ENCODE data around the gene WDR12. TPM values are rescaled to one million over a fixed set of nuclear protein-coding genes. Genes with fewer than 3 reads are reported as not detected.
"Not testable (repeated sequence)": the region's sequence is repeated elsewhere in the genome, so short reads cannot be mapped to it uniquely, and the experiment has no call there.

The WDR12 gene
- total RNA-seq, 1 donor from 2014 or later = 58.6 TPM

DNA sequence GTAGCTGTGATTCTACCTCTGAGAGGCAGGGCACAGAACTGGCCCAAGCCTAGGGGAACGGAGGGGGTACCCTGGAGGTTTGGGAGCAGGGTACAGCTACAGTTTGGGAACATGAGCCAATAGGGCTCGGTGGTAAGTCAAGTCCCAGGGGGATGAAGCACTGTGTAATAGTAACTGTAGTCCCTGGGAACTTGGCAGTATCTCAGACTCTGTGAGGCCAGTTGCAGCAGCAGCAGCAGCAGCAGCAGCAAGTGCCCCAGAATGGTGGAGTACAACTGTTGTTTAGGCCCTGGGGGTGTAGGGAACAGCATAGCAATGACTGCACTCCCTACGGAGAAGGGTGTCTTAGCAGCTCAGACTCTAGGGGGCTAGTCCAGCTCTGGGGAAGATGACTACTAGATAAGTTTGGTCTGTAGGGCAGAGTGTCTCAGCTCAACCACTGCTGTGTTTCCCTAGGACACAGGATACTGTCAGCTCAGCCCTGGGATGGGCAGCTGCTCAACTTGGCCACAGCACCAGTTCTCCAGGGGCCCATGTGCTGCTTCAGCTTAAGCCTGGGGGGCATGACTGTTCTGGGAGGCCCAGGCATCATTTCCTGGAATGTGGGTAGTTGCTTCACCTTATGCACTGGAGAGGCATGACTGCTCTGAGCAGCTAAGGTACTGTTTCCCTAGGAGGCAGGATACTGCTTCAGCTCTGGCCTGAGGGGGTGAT is 21.1 kb upstream of the WDR12 start:
- H3K9me3 Mint-ChIP-seq = peaks cover 7% of the 10 kb centered on the region
- H3K4me1 Mint-ChIP-seq = no peaks in the 10 kb centered on the region
- no peaks in the 10 kb centered on the region for H3K27me3 Mint-ChIP-seq (ENCODE audit: low read depth)

DNA sequence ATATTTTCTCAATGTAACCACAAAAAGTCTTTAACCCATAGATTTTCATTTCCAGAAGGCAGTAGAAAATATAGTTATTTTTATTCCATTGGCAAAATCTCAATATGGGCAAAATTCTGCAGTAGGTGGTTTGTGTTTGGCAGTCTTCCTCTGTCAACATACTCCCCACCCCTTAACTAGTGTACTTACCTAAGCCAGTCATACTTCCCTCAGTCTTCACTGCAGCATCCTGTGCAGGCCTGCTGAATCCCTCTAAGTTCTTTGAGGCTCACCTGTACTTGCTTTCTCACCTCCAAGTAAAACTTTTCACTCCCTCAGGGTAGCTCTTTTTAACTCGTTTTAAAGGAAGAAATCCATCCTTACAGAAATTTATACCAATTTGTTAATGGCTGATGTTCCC is 7.4 kb upstream of the WDR12 start:
- no peak overlapping the region for H3K4me3 Mint-ChIP-seq
- H3K9me3 Mint-ChIP-seq = peaks cover 7% of the 10 kb centered on the region
- no peaks in the 10 kb centered on the region for H3K27me3 Mint-ChIP-seq (ENCODE audit: low read depth)
- no peak for DNase-seq (ENCODE audit: low spot score in 2 of 2, unreplicated experiment in 2 of 2)
- TF ChIP-seq, protein P1, sequence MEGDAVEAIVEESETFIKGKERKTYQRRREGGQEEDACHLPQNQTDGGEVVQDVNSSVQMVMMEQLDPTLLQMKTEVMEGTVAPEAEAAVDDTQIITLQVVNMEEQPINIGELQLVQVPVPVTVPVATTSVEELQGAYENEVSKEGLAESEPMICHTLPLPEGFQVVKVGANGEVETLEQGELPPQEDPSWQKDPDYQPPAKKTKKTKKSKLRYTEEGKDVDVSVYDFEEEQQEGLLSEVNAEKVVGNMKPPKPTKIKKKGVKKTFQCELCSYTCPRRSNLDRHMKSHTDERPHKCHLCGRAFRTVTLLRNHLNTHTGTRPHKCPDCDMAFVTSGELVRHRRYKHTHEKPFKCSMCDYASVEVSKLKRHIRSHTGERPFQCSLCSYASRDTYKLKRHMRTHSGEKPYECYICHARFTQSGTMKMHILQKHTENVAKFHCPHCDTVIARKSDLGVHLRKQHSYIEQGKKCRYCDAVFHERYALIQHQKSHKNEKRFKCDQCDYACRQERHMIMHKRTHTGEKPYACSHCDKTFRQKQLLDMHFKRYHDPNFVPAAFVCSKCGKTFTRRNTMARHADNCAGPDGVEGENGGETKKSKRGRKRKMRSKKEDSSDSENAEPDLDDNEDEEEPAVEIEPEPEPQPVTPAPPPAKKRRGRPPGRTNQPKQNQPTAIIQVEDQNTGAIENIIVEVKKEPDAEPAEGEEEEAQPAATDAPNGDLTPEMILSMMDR (IDR thresholded peaks at IDR 0.05; ENCODE audit: unreplicated experiment) = no peak
- H3K4me1 Mint-ChIP-seq = no peaks in the 10 kb centered on the region
- peaks cover 15% of the 10 kb centered on the region for H3K36me3 Mint-ChIP-seq
- H3K27ac Mint-ChIP-seq = no peak overlapping the region

More for the DNA sequence above, 21.1 kb upstream of the WDR12 start:
- H3K4me3 Mint-ChIP-seq = no peak overlapping the region
- DNase-seq (ENCODE audit: low spot score in 2 of 2, unreplicated experiment in 2 of 2) = no peak
- no peak overlapping the region for H3K27ac Mint-ChIP-seq
- peaks cover 44% of the 10 kb centered on the region for H3K36me3 Mint-ChIP-seq
- TF ChIP-seq, protein P1 (IDR thresholded peaks at IDR 0.05; ENCODE audit: unreplicated experiment) = no peak

DNA sequence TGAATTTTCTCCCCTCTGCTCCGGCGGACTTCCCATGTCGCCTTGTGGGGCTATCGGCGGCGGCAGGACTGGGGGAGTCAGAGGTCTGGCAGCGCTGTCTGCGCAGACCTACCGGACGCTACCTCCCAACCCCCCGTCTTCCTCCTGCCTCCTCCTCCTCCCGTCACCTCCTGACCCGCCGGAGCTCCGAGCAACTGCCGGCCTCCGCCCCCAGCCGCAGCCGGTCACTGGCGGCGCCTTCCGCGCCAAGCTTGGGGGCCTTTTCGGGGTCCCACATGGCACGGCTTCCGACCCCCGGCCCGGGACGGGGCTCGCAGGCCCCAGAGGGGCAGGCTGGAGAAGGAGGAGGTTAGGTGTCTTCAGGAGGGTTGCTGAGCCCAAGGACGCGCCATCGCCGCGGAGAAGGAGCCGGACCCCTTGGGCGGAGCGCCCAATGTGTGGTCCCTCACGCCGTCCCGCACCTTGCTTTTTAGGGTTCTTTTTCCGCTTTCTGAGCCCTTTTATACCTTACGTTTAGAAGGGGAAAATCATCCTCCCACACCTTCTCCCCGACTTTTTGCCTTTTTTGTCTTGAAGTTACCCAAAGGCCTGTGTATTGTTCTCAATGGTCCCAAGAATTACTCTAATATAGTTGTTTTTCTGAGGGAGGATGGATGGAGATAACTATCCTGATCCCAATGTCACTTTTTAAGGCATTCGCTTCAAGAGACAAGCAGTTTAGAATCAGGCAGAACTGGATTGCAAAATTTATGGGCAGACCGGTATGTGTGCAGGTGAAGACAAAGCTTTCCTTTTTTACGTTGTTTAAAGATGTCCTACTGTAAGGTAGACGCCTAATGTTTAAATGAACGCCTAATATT is 1.1 kb upstream of the WDR12 start:
- peak overlapping the region; percentile 98 for H3K27ac Mint-ChIP-seq
- H3K9me3 Mint-ChIP-seq; H3K36me3 Mint-ChIP-seq; H3K27me3 Mint-ChIP-seq (ENCODE audit: low read depth): not testable (repeated sequence)
- peak overlapping the region; percentile 96 for H3K4me3 Mint-ChIP-seq
- peaks cover 20% of the 10 kb centered on the region for H3K4me1 Mint-ChIP-seq
- DNase-seq (ENCODE audit: low spot score in 2 of 2, unreplicated experiment in 2 of 2) = peak in 1 of 2 experiments; percentile 42

DNA sequence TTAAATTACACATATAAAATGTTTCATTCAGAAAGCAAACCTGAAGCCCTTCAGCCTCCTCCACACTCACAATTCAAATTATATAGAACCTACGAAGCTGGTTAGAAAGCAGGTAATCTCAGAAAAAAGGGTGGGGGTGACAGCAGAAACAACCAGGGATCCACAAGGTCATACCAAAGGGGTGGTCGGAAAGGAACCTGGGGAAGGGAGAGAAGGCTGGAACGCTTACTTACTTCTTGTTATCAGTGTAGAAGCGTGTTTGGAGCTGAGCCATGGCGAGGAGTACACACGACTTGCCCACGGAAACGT is 316 bp downstream of the WDR12 start:
- H3K36me3 Mint-ChIP-seq = peaks cover 4% of the 10 kb centered on the region
- peak overlapping the region; percentile 96 for H3K4me3 Mint-ChIP-seq
- no peaks in the 10 kb centered on the region for H3K9me3 Mint-ChIP-seq
- H3K27ac Mint-ChIP-seq = peak overlapping the region; percentile 98
- TF ChIP-seq, protein P1 (IDR thresholded peaks at IDR 0.05; ENCODE audit: unreplicated experiment) = no peak
- no peaks in the 10 kb centered on the region for H3K27me3 Mint-ChIP-seq (ENCODE audit: low read depth)
- DNase-seq (ENCODE audit: low spot score in 2 of 2, unreplicated experiment in 2 of 2) = no peak
- peaks cover 20% of the 10 kb centered on the region for H3K4me1 Mint-ChIP-seq

DNA sequence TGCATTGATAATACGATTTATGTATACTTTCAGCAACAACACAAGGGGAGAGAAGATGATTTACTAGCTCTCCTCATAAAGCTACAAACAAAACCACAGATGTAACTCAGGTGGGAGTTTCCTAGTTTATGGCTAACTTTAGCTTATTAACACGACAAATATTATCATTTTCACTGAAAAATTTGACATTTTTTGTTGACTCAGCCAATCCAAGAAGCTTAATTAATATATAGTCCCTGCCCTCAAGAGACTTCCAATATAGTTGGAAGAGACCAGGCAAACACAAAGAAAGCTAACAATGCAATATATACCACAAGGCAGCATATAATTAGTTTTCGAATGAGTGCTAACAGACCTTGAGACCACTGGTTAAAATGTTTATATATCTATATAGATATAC is 775 bp downstream of the WDR12 start:
- peaks cover 20% of the 10 kb centered on the region for H3K4me1 Mint-ChIP-seq
- peak overlapping the region; percentile 59 for H3K27ac Mint-ChIP-seq
- H3K36me3 Mint-ChIP-seq = peaks cover 8% of the 10 kb centered on the region
- TF ChIP-seq, protein P1 (IDR thresholded peaks at IDR 0.05; ENCODE audit: unreplicated experiment) = no peak
- H3K27me3 Mint-ChIP-seq (ENCODE audit: low read depth) = no peaks in the 10 kb centered on the region
- peaks cover 1% of the 10 kb centered on the region for H3K9me3 Mint-ChIP-seq
- DNase-seq (ENCODE audit: low spot score in 2 of 2, unreplicated experiment in 2 of 2) = no peak
- peak overlapping the region; percentile 96 for H3K4me3 Mint-ChIP-seq

DNA sequence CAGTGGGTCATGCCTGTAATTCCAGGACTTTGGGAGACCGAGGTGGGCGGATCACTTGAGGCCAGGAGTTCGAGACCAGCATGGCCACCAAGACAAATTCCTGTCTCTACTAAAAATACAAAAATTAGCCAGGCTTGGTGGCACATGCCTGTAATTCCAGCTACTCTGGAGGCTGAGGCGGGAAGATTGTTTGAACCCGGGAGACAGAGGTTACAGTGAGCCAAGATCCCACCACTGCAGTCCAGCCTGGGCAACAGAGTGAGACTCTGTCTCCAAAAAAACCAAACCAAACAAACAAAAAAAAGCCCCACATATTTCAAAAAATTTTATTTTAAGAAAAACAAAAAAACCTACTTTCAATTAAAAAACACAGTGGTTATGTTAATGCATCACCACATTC is 1.2 kb downstream of the WDR12 start:
- not testable (repeated sequence) for H3K9me3 Mint-ChIP-seq; DNase-seq (ENCODE audit: low spot score in 2 of 2, unreplicated experiment in 2 of 2); H3K27me3 Mint-ChIP-seq (ENCODE audit: low read depth)
- Mint-ChIP-seq H3K27ac (peak overlapping the region; percentile 59), H3K4me1 (peaks cover 20% of the 10 kb centered on the region), H3K4me3 (peak overlapping the region; percentile 96), H3K36me3 (peaks cover 13% of the 10 kb centered on the region)

Measured in mesothelial cell of epicardium (in vitro differentiated cells).